Subcutaneous adipose tissue (tissue), 4 donors: ENCODE data around the gene EHMT1. TPM values are rescaled to one million over a fixed set of nuclear protein-coding genes. Genes with fewer than 3 reads are reported as not detected.

Experiments
- CTCF ChIP-seq: fragments of 450-650 bp; IDR thresholded peaks from one replicate; pipeline ENCODE4 v1.5.1; 2016; ENCODE audit warnings: low read depth, mild to moderate bottlenecking, control low read depth, antibody characterized with exemption, moderate library complexity
- small RNA-seq: library from RNA; depleted of rRNA; stranded (forward); fragments of <200 nt; gene quantifications from one replicate; pipeline ENCODE3, GENCODE V24; 2016
- total RNA-seq, 4 donors: library from RNA; depleted of rRNA; stranded (reverse); fragments of >200 nt; gene quantifications; one replicate each; pipeline ENCODE4 v1.1.0, GENCODE V29; 2016

EHMT1 gene
- total RNA-seq, 4 donors from 2014 or later = 53.2 to 168 (median 65.9) TPM

GRCh38 chr9:137880976-137881530, 262.2 kb downstream of the EHMT1 start:
- TF ChIP-seq CTCF = no peak

- TF ChIP-seq CTCF = no peak
These were observed 263.0 kb downstream of the EHMT1 start for GRCh38 chr9:137881591-137882505.

- no peak for TF ChIP-seq CTCF
These were observed 263.7 kb downstream of the EHMT1 start for GRCh38 chr9:137882506-137882821.

Small RNAs within 50 kb of the gene (small RNA-seq; reads per million reads assigned to genes)
- not detected for gene MIR602
- not detected for gene RF00017

Other genes starting within 250 kb of the EHMT1 start
- gene EXD3, start 195.8 kb upstream of the EHMT1 start, total RNA-seq = 10 to 100 TPM in 2 of 4 donors, 1 to 10 TPM in 2; 7.5 to 44.6 (median 10.5) TPM
- 1 to 10 TPM; 1.4 to 5.3 (median 2.4) TPM for gene NOXA1, start 195.6 kb upstream of the EHMT1 start, total RNA-seq
- not detected for gene ENTPD8, start 177.6 kb upstream of the EHMT1 start, total RNA-seq
- 10 to 100 TPM; 17.7 to 37.5 (median 25.2) TPM for gene NSMF, start 159.7 kb upstream of the EHMT1 start, total RNA-seq
- 10 to 100 TPM; 13.0 to 34.3 (median 29.2) TPM for gene PNPLA7, start 68.6 kb upstream of the EHMT1 start, total RNA-seq
- 100 to 1,000 TPM in 1 of 4 donors, 10 to 100 TPM in 3; 55.3 to 152 (median 64.7) TPM for gene MRPL41, start 67.1 kb upstream of the EHMT1 start, total RNA-seq
- gene DPH7, start 40.1 kb upstream of the EHMT1 start, total RNA-seq = 10 to 100 TPM; 17.0 to 44.1 (median 22.6) TPM
- gene ZMYND19, start 28.5 kb upstream of the EHMT1 start, total RNA-seq = 10 to 100 TPM in 3 of 4 donors, 1 to 10 TPM in 1; 6.8 to 12.2 (median 10.7) TPM
- gene ARRDC1, start 13.3 kb upstream of the EHMT1 start, total RNA-seq = 10 to 100 TPM; 23.6 to 41.7 (median 33.7) TPM